T-cell (primary cell): ENCODE data around the gene WNT3A. TPM values are rescaled to one million over a fixed set of nuclear protein-coding genes. Genes with fewer than 3 reads are reported as not detected.

ENCODE experiments used
- ATAC-seq, 4 experiments: fragments of 200-7000 bp in 3 of 4; fragments of 150-1000 bp in 1 of 4; cut with Tn5 transposase; replicated peaks in 1 of 4; 1 replicate in 3 of 4; 2 replicates in 1 of 4; pipeline ENCODE4 v1.10.0; 2021; ENCODE audit warnings: moderate library complexity in 3 of 4, mild to moderate bottlenecking in 2 of 4, moderate number of reproducible peaks in 1 of 4
- CTCF ChIA-PET, 2 donors: fragments of 300-600 bp; sonication (Branson Sonifier 250); formaldehyde crosslinking; loops; one replicate each; lab custom pipeline; 2022; ENCODE audit warnings: antibody characterized with exemption in 2 of 2; lab: Charles Lee
- POLR2A ChIA-PET, 2 donors: fragments of 300-600 bp; sonication (Branson Sonifier 250); formaldehyde crosslinking; loops; one replicate each; lab custom pipeline; 2022; ENCODE audit warnings: antibody characterized with exemption in 2 of 2; lab: Charles Lee
- DNase-seq, 35 experiments: peaks; one replicate each; pipeline versions ENCODE4 v3.0.0 to v3.0.0-alpha.2; 2013 to 2023
- H3K27ac ChIP-seq: one replicate; pipeline ENCODE4 v1.5.1; 2013; ENCODE audit warnings: low read length
- H3K27me3 ChIP-seq, 2 experiments: replicated peaks in 1 of 2; 1 replicate in 1 of 2; 2 replicates in 1 of 2; pipeline versions ENCODE4 v1.6.1 to v1.7.0; 2013; ENCODE audit warnings: low read length in 1 of 2, mixed read lengths in 1 of 2; ENCODE audit not compliant: control insufficient read depth in 2 of 2, insufficient read depth in 2 of 2; ENCODE audit errors: extremely low read depth in 1 of 2
- H3K36me3 ChIP-seq, 2 donors: 1 replicate in 1 of 2; 2 replicates in 1 of 2; pipeline versions ENCODE4 v1.6.1 to v1.7.0; 2013; ENCODE audit warnings: low read length in 1 of 2; ENCODE audit not compliant: control insufficient read depth in 2 of 2, insufficient read depth in 1 of 2; ENCODE audit errors: extremely low read depth in 1 of 2
- H3K4me1 ChIP-seq, 2 experiments: 1 replicate in 1 of 2; 2 replicates in 1 of 2; pipeline versions ENCODE4 v1.6.1 to v1.7.0; 2013; ENCODE audit warnings: low read length in 2 of 2, mixed read lengths in 1 of 2; ENCODE audit not compliant: insufficient read depth in 2 of 2, control insufficient read depth in 1 of 2; ENCODE audit errors: extremely low read depth in 1 of 2
- H3K4me3 ChIP-seq, 2 donors: 1 replicate in 1 of 2; 2 replicates in 1 of 2; pipeline versions ENCODE4 v1.5.1 to v1.7.0; 2013; ENCODE audit warnings: mild to moderate bottlenecking in 2 of 2, low read length in 1 of 2, moderate library complexity in 1 of 2; ENCODE audit not compliant: control insufficient read depth in 1 of 2; ENCODE audit errors: extremely low read depth in 1 of 2
- H3K9me3 ChIP-seq: 2 replicates; pipeline ENCODE4 v1.7.0; 2013
- H3K27ac Mint-ChIP-seq, 2 donors: one replicate each; pipeline ENCODE4 v1.8.0; 2020 to 2021; ENCODE audit warnings: mild to moderate bottlenecking in 2 of 2, mixed read lengths in 2 of 2
- H3K27me3 Mint-ChIP-seq, 2 donors: one replicate each; pipeline ENCODE4 v1.8.0; 2021 to 2022; ENCODE audit warnings: mixed read lengths in 2 of 2
- H3K36me3 Mint-ChIP-seq: one replicate; pipeline ENCODE4 v1.8.0; 2021; ENCODE audit warnings: mixed read lengths
- H3K4me1 Mint-ChIP-seq, 3 donors: one replicate each; pipeline ENCODE4 v1.8.0; 2020 to 2022; ENCODE audit warnings: mixed read lengths in 3 of 3, mild to moderate bottlenecking in 1 of 3
- H3K4me3 Mint-ChIP-seq, 3 donors: one replicate each; pipeline ENCODE4 v1.8.0; 2020 to 2022; ENCODE audit warnings: mild to moderate bottlenecking in 3 of 3, mixed read lengths in 3 of 3, moderate library complexity in 3 of 3
- H3K9me3 Mint-ChIP-seq, 3 donors: one replicate each; pipeline ENCODE4 v1.8.0; 2020 to 2022; ENCODE audit warnings: mixed read lengths in 3 of 3
- WGBS: methylation state at CpG from one replicate; pipeline ENCODE4 v1.1.5; 2013; ENCODE audit warnings: missing lambda C conversion rate; ENCODE audit not compliant: insufficient coverage; 5-methylcytosine and 5-hydroxymethylcytosine counted together
- total RNA-seq, 35 experiments: library from RNA in 6 of 35; stranded (reverse) in 6 of 35; fragments of 120-200 nt in 1 of 35; gene quantifications; one replicate each; pipeline versions ENCODE4 v1.2.1 to v1.2.4 and lab custom pipeline; 2013 to 2026

Gene WNT3A
- total RNA-seq, 5 donors from 2014 or later (not counting 1 experiment from before 2014, with no cell fraction given): 0.10 to 0.28 TPM; not detected in 3

DNA sequence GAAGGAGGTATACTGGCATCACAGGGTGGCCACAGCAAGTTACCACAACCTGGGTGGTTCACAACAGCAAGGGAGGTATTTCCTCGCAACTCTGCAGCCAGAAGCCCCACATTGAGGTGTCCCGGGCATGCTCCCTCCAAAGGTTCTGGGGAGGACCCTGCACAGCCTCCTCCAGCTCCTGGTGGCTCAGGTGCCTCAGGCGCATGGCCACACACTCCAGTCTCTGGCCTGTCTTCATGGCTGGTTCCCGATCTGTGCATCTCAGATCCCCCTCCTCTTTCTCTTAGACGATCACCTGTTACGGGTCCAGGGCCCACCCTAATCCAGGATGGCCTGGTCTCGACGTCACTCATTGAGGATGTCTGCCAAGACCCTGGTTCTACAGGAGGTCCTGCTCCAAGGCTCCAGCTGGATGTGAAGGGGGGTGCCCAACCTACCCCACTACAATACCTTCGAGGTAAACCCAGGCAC is 69.0 kb downstream of the WNT3A start:
- POLR2A ChIA-PET: no interaction called here
- Histone ChIP-seq H3K36me3 (no peaks in the 10 kb centered on the region), H3K4me3 (no peak overlapping the region), H3K9me3 (no peaks in the 10 kb centered on the region), H3K4me1 (peaks cover 0 to 18% of the 10 kb centered on the region in 2 experiments), H3K27ac (no peak overlapping the region), H3K27me3 (peaks cover 0 to 5% of the 10 kb centered on the region in 2 experiments)
- Mint-ChIP-seq H3K27me3 (no peaks in the 10 kb centered on the region), H3K4me3 (no peak overlapping the region), H3K36me3 (no peaks in the 10 kb centered on the region), H3K9me3 (no peaks in the 10 kb centered on the region), H3K4me1 (peaks cover 11 to 19% (median 13%) of the 10 kb centered on the region in 3 donors), H3K27ac (no peak overlapping the region)
- no peak for DNase-seq
- WGBS: 87% methylated on average over 4 of the region's 9 CpGs
- CTCF ChIA-PET: no interaction called here
- no peak for ATAC-seq

DNA sequence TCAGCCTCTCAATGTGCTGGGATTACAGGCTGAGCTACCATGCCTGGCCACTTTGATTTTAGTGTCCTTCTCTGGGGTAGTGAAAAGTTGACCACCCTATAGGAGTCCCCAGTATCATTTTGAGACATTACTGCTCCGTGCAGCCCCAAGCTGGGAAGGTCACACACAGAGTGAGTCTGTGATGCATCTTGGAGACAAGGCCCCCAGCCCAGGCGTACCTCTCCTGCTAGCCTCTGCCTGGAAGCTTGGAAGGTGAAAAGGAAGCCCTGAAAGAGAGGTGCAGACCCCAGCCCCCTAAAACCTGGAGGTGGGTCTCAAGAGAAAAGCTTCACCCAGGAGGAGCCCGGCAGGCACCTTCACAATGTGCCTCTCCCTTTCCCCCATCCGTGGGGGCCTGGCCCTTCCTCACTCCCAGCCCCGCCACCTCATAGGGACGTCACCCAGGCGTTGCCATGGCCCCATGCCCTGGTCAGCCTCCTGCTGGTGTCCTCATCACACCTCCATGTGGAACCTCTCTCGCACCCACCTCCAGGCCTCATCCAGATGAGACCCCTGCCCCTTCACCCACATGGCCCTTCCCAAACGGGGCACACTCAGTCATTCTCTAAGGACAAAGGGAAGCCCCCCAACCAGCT is 70.1 kb downstream of the WNT3A start:
- no peaks in the 10 kb centered on the region for H3K36me3 ChIP-seq
- WGBS: 86% methylated on average over 9 of the region's 9 CpGs
- ChIA-PET CTCF (no interaction called here), POLR2A (no interaction called here)
- H3K4me1 ChIP-seq: peaks cover 4 to 28% of the 10 kb centered on the region in 2 experiments
- no peaks in the 10 kb centered on the region for H3K9me3 Mint-ChIP-seq
- no peak for ATAC-seq
- no peaks in the 10 kb centered on the region for H3K9me3 ChIP-seq
- peaks cover 0 to 5% of the 10 kb centered on the region in 2 experiments for H3K27me3 ChIP-seq
- no peaks in the 10 kb centered on the region for H3K36me3 Mint-ChIP-seq
- no peak for DNase-seq
- no peak overlapping the region for H3K4me3 ChIP-seq
- no peak overlapping the region for H3K27ac Mint-ChIP-seq
- H3K4me3 Mint-ChIP-seq: no peak overlapping the region
- H3K27ac ChIP-seq: no peak overlapping the region
- no peaks in the 10 kb centered on the region for H3K27me3 Mint-ChIP-seq
- H3K4me1 Mint-ChIP-seq: peaks cover 14 to 23% (median 19%) of the 10 kb centered on the region in 3 donors

DNA sequence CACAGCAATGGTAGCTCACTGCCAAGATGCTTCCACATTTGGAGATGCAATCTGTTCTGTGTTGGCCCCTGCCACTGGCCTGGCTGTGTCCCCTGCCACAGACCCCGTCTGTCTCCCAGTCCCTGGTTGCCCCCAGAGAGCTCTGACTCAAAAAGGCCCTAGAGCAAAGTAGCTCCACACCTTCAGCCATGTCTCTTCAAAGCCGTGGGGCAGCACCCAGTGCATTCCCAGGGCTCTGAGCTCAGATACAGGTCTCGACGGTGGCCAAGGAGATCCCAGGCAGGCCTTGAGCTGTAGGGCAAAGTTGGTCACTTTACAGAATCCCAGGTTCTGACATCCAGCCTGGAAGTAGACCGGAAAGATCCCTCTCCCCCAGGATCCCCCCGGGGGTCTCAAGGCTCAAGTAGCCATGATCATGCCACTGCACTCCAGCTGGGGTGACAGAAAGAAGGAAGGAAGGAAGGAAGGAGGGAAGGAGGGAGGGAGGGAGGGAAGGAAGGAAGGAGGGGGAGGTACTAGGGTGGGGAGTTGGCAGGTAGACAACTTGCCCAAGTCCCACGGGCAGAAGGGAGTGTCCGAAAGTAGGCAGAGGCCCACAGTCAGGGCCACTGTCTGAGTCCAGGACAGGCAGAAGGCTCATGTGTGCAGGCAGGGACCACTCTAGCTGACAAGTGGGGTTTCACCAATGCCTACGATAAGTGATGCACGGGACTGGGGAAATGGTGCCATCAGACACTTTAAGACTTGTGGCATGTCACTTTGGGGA is 71.0 kb downstream of the WNT3A start:
- WGBS: 81% methylated on average over 8 of the region's 10 CpGs
- no peaks in the 10 kb centered on the region for H3K27me3 Mint-ChIP-seq
- H3K9me3 Mint-ChIP-seq: no peaks in the 10 kb centered on the region
- Histone ChIP-seq H3K9me3 (no peaks in the 10 kb centered on the region), H3K4me1 (peaks cover 4 to 28% of the 10 kb centered on the region in 2 experiments), H3K4me3 (no peak overlapping the region), H3K36me3 (no peaks in the 10 kb centered on the region), H3K27ac (no peak overlapping the region), H3K27me3 (peaks cover 0 to 5% of the 10 kb centered on the region in 2 experiments)
- no peaks in the 10 kb centered on the region for H3K36me3 Mint-ChIP-seq
- ChIA-PET POLR2A (no interaction called here), CTCF (no interaction called here)
- H3K4me3 Mint-ChIP-seq: no peak overlapping the region
- H3K27ac Mint-ChIP-seq: no peak overlapping the region
- DNase-seq (no peak), ATAC-seq (no peak)
- H3K4me1 Mint-ChIP-seq: peaks cover 8 to 23% (median 19%) of the 10 kb centered on the region in 3 donors

- ATAC-seq (no peak), DNase-seq (no peak)
- H3K4me3 ChIP-seq: no peak overlapping the region
- CTCF ChIA-PET: no interaction called here
- no peak overlapping the region for H3K27ac ChIP-seq
- 86% methylated on average over 5 of the region's 7 CpGs for WGBS
- peaks cover 16 to 27% (median 27%) of the 10 kb centered on the region in 3 donors for H3K4me1 Mint-ChIP-seq
- H3K4me3 Mint-ChIP-seq: no peak overlapping the region
- H3K36me3 Mint-ChIP-seq: peaks cover 4% of the 10 kb centered on the region
- no peaks in the 10 kb centered on the region for H3K9me3 ChIP-seq
- peaks cover 6 to 35% of the 10 kb centered on the region in 2 experiments for H3K4me1 ChIP-seq
- peaks cover 0 to 1% of the 10 kb centered on the region in 2 donors for H3K36me3 ChIP-seq
- no peaks in the 10 kb centered on the region for H3K27me3 Mint-ChIP-seq
- H3K27ac Mint-ChIP-seq: no peak overlapping the region
- H3K9me3 Mint-ChIP-seq: no peaks in the 10 kb centered on the region
- POLR2A ChIA-PET: no interaction called here
- H3K27me3 ChIP-seq: peaks cover 0 to 3% of the 10 kb centered on the region in 2 experiments
These were observed 72.2 kb downstream of the WNT3A start for GRCh38 chr1:228079013-228079412.

GRCh38 chr1:228079601-228080263 is 72.9 kb downstream of the WNT3A start:
- DNase-seq (no peak), ATAC-seq (no peak)
- WGBS: 92% methylated on average over 4 of the region's 7 CpGs
- peak overlapping the region in 1 of 3 donors; percentile 43 for H3K4me3 Mint-ChIP-seq
- H3K4me1 Mint-ChIP-seq: peaks cover 23 to 34% (median 31%) of the 10 kb centered on the region in 3 donors
- Histone ChIP-seq H3K36me3 (peaks cover 0 to 2% of the 10 kb centered on the region in 2 donors), H3K9me3 (no peaks in the 10 kb centered on the region), H3K4me3 (no peak overlapping the region), H3K27ac (no peak overlapping the region), H3K4me1 (peaks cover 13 to 42% of the 10 kb centered on the region in 2 experiments), H3K27me3 (peaks cover 0 to 3% of the 10 kb centered on the region in 2 experiments)
- peaks cover 4% of the 10 kb centered on the region for H3K36me3 Mint-ChIP-seq
- H3K9me3 Mint-ChIP-seq: no peaks in the 10 kb centered on the region
- H3K27ac Mint-ChIP-seq: no peak overlapping the region
- POLR2A ChIA-PET: no interaction called here
- CTCF ChIA-PET: no interaction called here
- no peaks in the 10 kb centered on the region for H3K27me3 Mint-ChIP-seq

DNA sequence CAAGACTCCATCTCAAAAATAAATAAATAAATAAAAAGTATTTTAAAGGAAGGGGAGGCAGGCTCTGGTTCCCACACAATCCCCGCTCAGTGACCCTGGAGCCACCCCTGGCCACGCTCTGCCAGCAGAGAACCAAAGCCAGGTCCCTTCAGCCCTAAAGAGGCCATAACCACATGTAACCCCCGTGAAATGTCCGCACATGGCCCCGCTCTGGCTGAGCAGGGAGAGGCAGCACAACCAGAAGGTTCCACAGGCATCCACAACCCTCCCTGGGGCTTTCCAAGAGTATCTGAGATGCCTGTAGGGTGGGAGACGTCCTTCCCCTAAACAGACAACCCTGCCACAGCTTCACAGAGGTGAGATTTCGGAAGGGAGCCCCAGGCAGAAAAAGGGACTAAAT is 74.3 kb downstream of the WNT3A start:
- H3K4me3 ChIP-seq: peak overlapping the region; percentile 71 to 95
- peaks cover 13% of the 10 kb centered on the region for H3K36me3 Mint-ChIP-seq
- peaks cover 0 to 2% of the 10 kb centered on the region in 2 donors for H3K36me3 ChIP-seq
- H3K27ac ChIP-seq: no peak overlapping the region
- H3K9me3 Mint-ChIP-seq: no peaks in the 10 kb centered on the region
- ChIA-PET POLR2A (no interaction called here), CTCF (no interaction called here)
- peaks cover 38 to 48% (median 43%) of the 10 kb centered on the region in 3 donors for H3K4me1 Mint-ChIP-seq
- ATAC-seq (no peak), DNase-seq (no peak)
- no peaks in the 10 kb centered on the region for H3K9me3 ChIP-seq
- H3K27me3 Mint-ChIP-seq: no peaks in the 10 kb centered on the region
- H3K27me3 ChIP-seq: no peaks in the 10 kb centered on the region
- H3K4me3 Mint-ChIP-seq: peak overlapping the region; percentile 75 to 94 (median 82)
- peak overlapping the region; percentile 55 to 61 for H3K27ac Mint-ChIP-seq
- 63% methylated on average over 3 of the region's 7 CpGs for WGBS
- H3K4me1 ChIP-seq: peaks cover 25 to 56% of the 10 kb centered on the region in 2 experiments
